HEK293T (cell line): Measurements from ENCODE around the gene HIPK3.
A peak's percentile ranks its signal among the peaks of the same experiment; 100 is the strongest.

Experiments
- CTCF ChIA-PET: fragments of 350-600 bp; formaldehyde crosslinking; extraction: SDS; loops from one replicate; lab custom pipeline; 2021; ENCODE audit warnings: antibody characterized with exemption, inconsistent platforms; lab: Yijun Ruan, JAX
- POLR2A ChIA-PET: fragments of 350-600 bp; formaldehyde crosslinking; extraction: SDS; loops from one replicate; lab custom pipeline; 2020; ENCODE audit warnings: antibody characterized with exemption, inconsistent platforms; lab: Yijun Ruan, JAX
- DNase-seq: peaks from one replicate; pipeline ENCODE4 v3.0.0; 2012; ENCODE audit warnings: mixed read lengths; ENCODE audit errors: extremely low spot score
- ARNT ChIP-seq: fragments of 450-650 bp; IDR thresholded peaks from 2 replicates; pipeline ENCODE4 v1.6.1; 2017; ENCODE audit warnings: mild to moderate bottlenecking
- BHLHE40 ChIP-seq: fragments of 450-650 bp; IDR thresholded peaks from 2 replicates; pipeline ENCODE4 v1.6.1; 2016; ENCODE audit warnings: mild to moderate bottlenecking, moderate library complexity, borderline replicate concordance
- CTBP1 ChIP-seq: fragments of 450-650 bp; IDR thresholded peaks from 2 replicates; pipeline ENCODE4 v1.6.1; 2016; ENCODE audit warnings: borderline replicate concordance
- ELF4 ChIP-seq: fragments of 450-650 bp; IDR thresholded peaks from 2 replicates; pipeline ENCODE4 v1.6.1; 2017; ENCODE audit warnings: antibody characterized with exemption
- FOXA1 ChIP-seq: fragments of 450-650 bp; IDR thresholded peaks from 2 replicates; pipeline ENCODE4 v1.6.1; 2016; ENCODE audit warnings: mild to moderate bottlenecking
- FOXK2 ChIP-seq: fragments of 450-650 bp; IDR thresholded peaks from 2 replicates; pipeline ENCODE4 v1.6.1; 2016; ENCODE audit warnings: mild to moderate bottlenecking
- FOXM1 ChIP-seq: fragments of 450-650 bp; IDR thresholded peaks from 2 replicates; pipeline ENCODE4 v1.6.1; 2017; ENCODE audit warnings: mild to moderate bottlenecking, borderline replicate concordance
- HDGF ChIP-seq: fragments of 450-650 bp; IDR thresholded peaks from 2 replicates; pipeline ENCODE4 v1.6.1; 2017; ENCODE audit warnings: antibody characterized with exemption, borderline replicate concordance
- L3MBTL2 ChIP-seq: fragments of 450-650 bp; conservative IDR thresholded peaks from 2 replicates; pipeline ENCODE4 v1.6.1; 2016; ENCODE audit warnings: mild to moderate bottlenecking
- LEF1 ChIP-seq: fragments of 450-650 bp; IDR thresholded peaks from 2 replicates; pipeline ENCODE4 v1.6.1; 2017; ENCODE audit warnings: mild to moderate bottlenecking, borderline replicate concordance
- NFRKB ChIP-seq: fragments of 450-650 bp; IDR thresholded peaks from 2 replicates; pipeline ENCODE4 v1.6.1; 2016; ENCODE audit warnings: mild to moderate bottlenecking, moderate library complexity
- PKNOX1 ChIP-seq: fragments of 450-650 bp; IDR thresholded peaks from 2 replicates; pipeline ENCODE4 v1.6.1; 2016
- SP1 ChIP-seq: fragments of 450-650 bp; IDR thresholded peaks from 2 replicates; pipeline ENCODE4 v1.6.1; 2017
- SUZ12 ChIP-seq: fragments of 450-650 bp; IDR thresholded peaks from 2 replicates; pipeline ENCODE4 v1.6.1; 2016; ENCODE audit warnings: mild to moderate bottlenecking
- TARDBP ChIP-seq: fragments of 450-650 bp; IDR thresholded peaks from 2 replicates; pipeline ENCODE4 v1.6.1; 2016
- ZNF384 ChIP-seq: fragments of 450-650 bp; IDR thresholded peaks from 2 replicates; pipeline ENCODE4 v1.6.1; 2016

Gene HIPK3

GRCh38 chr11:33376331-33377310 is 119.4 kb downstream of the HIPK3 start:
- TF ChIP-seq SUZ12: no peak
- no peak for TF ChIP-seq NFRKB
- no peak for TF ChIP-seq BHLHE40
- no peak for TF ChIP-seq FOXA1
- no peak for TF ChIP-seq ARNT
- peak; percentile 45 for DNase-seq
- CTCF ChIA-PET: no interaction called here
- POLR2A ChIA-PET: no interaction called here

- no peak for TF ChIP-seq CTBP1
- no peak for TF ChIP-seq FOXM1
- no peak for TF ChIP-seq SP1
- TF ChIP-seq PKNOX1: no peak
- no peak for TF ChIP-seq ELF4
- no peak for TF ChIP-seq LEF1
- TF ChIP-seq FOXK2: no peak
- no peak for DNase-seq
- ChIA-PET POLR2A (no interaction called here), CTCF (no interaction called here)
Observed at GRCh38 chr11:33377412-33378370, 120.5 kb downstream of the HIPK3 start.

- TF ChIP-seq NFRKB (no peak), HDGF (no peak), TARDBP (no peak), L3MBTL2 (no peak), ELF4 (no peak), FOXA1 (no peak)
- no peak for DNase-seq
- POLR2A ChIA-PET: no interaction called here
- CTCF ChIA-PET: no interaction called here
Observed at GRCh38 chr11:33379947-33380346, 122.8 kb downstream of the HIPK3 start.

GRCh38 chr11:33383075-33383919 is 126.1 kb downstream of the HIPK3 start:
- ChIA-PET CTCF (interaction anchor here (0.7 kb wide), 1 partner anchor 353 kb away, joined by 3 read pairs; no protein-coding TSS in a partner anchor), POLR2A (no interaction called here)
- TF ChIP-seq ZNF384 (no peak), TARDBP (no peak), FOXA1 (no peak), CTBP1 (no peak), L3MBTL2 (no peak), PKNOX1 (no peak), FOXK2 (no peak), ARNT (no peak), NFRKB (no peak), FOXM1 (no peak), BHLHE40 (no peak), ELF4 (no peak), SP1 (no peak), LEF1 (no peak), SUZ12 (no peak), HDGF (no peak)
- DNase-seq: no peak

GRCh38 chr11:33383920-33384209 is 126.7 kb downstream of the HIPK3 start:
- ChIA-PET CTCF (no interaction called here), POLR2A (no interaction called here)
- no peak for DNase-seq
- TF ChIP-seq ZNF384 (no peak), ARNT (no peak), PKNOX1 (no peak), TARDBP (no peak), LEF1 (no peak), SUZ12 (no peak), CTBP1 (no peak), SP1 (no peak), BHLHE40 (no peak), FOXK2 (no peak), ELF4 (no peak), FOXA1 (no peak), FOXM1 (no peak), NFRKB (no peak), HDGF (no peak), L3MBTL2 (no peak)
